ENCODE data around the gene PDE4A. TPM values are rescaled to one million over a fixed set of nuclear protein-coding genes. Genes with fewer than 3 reads are reported as not detected.

The PDE4A gene
- total RNA-seq, 1 experiment from 2014 or later: 10.4 TPM

DNA sequence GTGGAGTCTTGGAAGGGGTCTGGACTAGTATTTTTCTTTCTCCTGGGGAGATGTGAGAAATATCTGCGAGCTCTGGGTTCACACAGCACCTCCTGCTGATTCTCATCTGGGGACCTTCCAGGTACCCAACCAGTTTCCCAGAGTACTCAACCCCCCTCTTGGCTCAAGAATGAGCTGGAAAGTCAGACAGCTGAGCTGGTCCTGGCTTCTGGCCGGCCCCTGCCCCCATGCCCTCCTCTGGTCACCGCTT, 2.2 kb upstream of the PDE4A start:
- no TSS peak for BruUV-seq (replicated peaks)
- intact Hi-C loops (cut with micrococcal nuclease; ENCODE audit: unreplicated experiment): loop anchor here (5.0 kb wide), 2 partner anchors 279 to 299 kb away; partner anchors contain the start of gene DNM2
- no peak overlapping the region for H3K27ac ChIP-seq
- H3K4me1 ChIP-seq (replicated peaks; ENCODE audit: insufficient read depth): peaks cover 13% of the 10 kb centered on the region; the same call in 1 of the 2 replicates
- no peaks in the 10 kb centered on the region for H4K20me1 ChIP-seq (ENCODE audit: insufficient read depth)
- no peaks in the 10 kb centered on the region for H3K36me3 ChIP-seq (ENCODE audit: low read depth)
- no peak overlapping the region for H3K4me3 ChIP-seq
- H3K79me2 ChIP-seq (ENCODE audit: low read depth): no peaks in the 10 kb centered on the region
- H3K27me3 ChIP-seq (ENCODE audit: insufficient read depth, low read depth): peaks cover 57% of the 10 kb centered on the region
- 0 out of 2 replicates have a peak, but pooled peaks cover 3% of the 10 kb centered on the region for H3K9me3 ChIP-seq (ENCODE audit: insufficient read depth, low read depth)
- CTCF ChIA-PET: interaction anchor here (0.6 to 1.1 kb wide), 3 partner anchors 10 to 61 kb away, joined by 4 to 9 read pairs (median 4); no protein-coding TSS in a partner anchor
- TF ChIP-seq, protein P1, sequence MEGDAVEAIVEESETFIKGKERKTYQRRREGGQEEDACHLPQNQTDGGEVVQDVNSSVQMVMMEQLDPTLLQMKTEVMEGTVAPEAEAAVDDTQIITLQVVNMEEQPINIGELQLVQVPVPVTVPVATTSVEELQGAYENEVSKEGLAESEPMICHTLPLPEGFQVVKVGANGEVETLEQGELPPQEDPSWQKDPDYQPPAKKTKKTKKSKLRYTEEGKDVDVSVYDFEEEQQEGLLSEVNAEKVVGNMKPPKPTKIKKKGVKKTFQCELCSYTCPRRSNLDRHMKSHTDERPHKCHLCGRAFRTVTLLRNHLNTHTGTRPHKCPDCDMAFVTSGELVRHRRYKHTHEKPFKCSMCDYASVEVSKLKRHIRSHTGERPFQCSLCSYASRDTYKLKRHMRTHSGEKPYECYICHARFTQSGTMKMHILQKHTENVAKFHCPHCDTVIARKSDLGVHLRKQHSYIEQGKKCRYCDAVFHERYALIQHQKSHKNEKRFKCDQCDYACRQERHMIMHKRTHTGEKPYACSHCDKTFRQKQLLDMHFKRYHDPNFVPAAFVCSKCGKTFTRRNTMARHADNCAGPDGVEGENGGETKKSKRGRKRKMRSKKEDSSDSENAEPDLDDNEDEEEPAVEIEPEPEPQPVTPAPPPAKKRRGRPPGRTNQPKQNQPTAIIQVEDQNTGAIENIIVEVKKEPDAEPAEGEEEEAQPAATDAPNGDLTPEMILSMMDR (conservative IDR thresholded peaks at IDR 0.05): no peak
- no peak for TF ChIP-seq EZH2 (IDR thresholded peaks at IDR 0.05; ENCODE audit: low read depth)
- H3K4me2 ChIP-seq: peak overlapping the region; percentile 2; the same call in 1 of the 2 replicates
- no peak for DNase-seq
- POLR2A ChIA-PET (ENCODE audit: unreplicated experiment): interaction anchor here (0.5 kb wide), 1 partner anchor 193 kb away, joined by 5 read pairs; no protein-coding TSS in a partner anchor
- H2AFZ ChIP-seq: no peak overlapping the region
- peaks cover 53% of the 10 kb centered on the region for H3F3A ChIP-seq (ENCODE audit: insufficient read depth, low read depth)
- H3K9me2 ChIP-seq (ENCODE audit: insufficient read depth): no peaks in the 10 kb centered on the region

DNA sequence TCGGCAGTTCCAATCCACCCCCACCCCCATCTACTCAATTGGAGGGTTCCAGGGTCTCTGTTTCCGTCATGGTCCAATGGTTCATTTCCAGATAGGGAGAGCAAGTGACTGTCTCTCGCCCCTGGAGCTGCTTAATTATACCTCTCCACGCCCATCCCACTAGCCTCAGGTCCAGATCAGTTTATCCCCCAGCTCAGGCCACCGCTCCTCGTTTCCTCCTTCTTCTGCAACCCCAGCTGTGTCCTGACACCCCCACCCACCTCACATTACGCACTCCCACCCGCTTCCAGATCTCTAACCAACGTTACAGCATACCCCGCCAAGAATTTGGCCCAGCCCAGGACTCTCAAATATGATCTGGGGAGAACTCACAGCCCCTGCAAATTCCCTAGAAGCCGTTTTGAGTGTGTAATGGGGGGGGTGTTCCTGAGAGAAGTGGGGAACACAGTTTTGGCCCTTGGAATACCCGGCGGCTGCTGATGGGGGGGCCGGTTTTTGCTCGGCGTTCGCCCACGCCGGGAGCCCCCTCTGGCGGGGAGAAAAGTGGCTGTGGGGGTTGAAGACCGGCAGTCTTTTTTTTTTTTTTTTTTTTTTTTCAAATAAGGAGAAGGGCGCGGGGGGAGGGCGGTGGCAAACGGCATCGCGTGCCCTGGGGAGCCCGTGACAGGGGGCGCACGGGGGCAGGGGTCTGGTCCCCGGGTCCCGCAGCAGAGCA, 1.7 kb upstream of the PDE4A start:
- Histone ChIP-seq H3K27me3 (ENCODE audit: insufficient read depth, low read depth) (peaks cover 57% of the 10 kb centered on the region), H3K4me3 (no peak overlapping the region), H3K4me1 (replicated peaks; ENCODE audit: insufficient read depth) (peaks cover 13% of the 10 kb centered on the region; the same call in 1 of the 2 replicates), H3K79me2 (ENCODE audit: low read depth) (no peaks in the 10 kb centered on the region), H3K9me2 (ENCODE audit: insufficient read depth) (no peaks in the 10 kb centered on the region), H3K27ac (no peak overlapping the region), H3K4me2 (peak overlapping the region; percentile 34; the same call in 1 of the 2 replicates), H3K9me3 (ENCODE audit: insufficient read depth, low read depth) (0 out of 2 replicates have a peak, but pooled peaks cover 3% of the 10 kb centered on the region), H2AFZ (no peak overlapping the region), H4K20me1 (ENCODE audit: insufficient read depth) (no peaks in the 10 kb centered on the region), H3K36me3 (ENCODE audit: low read depth) (no peaks in the 10 kb centered on the region), H3F3A (ENCODE audit: insufficient read depth, low read depth) (peaks cover 53% of the 10 kb centered on the region)
- TF ChIP-seq, protein P1 (conservative IDR thresholded peaks at IDR 0.05): no peak
- no peak for TF ChIP-seq EZH2 (IDR thresholded peaks at IDR 0.05; ENCODE audit: low read depth)
- POLR2A ChIA-PET (ENCODE audit: unreplicated experiment): interaction anchor here (0.5 kb wide), 1 partner anchor 192 kb away, joined by 5 read pairs; no protein-coding TSS in a partner anchor
- DNase-seq: no peak
- CTCF ChIA-PET: interaction anchor here (0.7 to 1.1 kb wide), 3 partner anchors 9 to 113 kb away, joined by 4 to 11 read pairs (median 9); no protein-coding TSS in a partner anchor
- intact Hi-C loops (cut with micrococcal nuclease; ENCODE audit: unreplicated experiment): loop anchor here (5.0 kb wide), 2 partner anchors 279 to 299 kb away; partner anchors contain the start of gene DNM2
- no TSS peak for BruUV-seq (replicated peaks)

DNA sequence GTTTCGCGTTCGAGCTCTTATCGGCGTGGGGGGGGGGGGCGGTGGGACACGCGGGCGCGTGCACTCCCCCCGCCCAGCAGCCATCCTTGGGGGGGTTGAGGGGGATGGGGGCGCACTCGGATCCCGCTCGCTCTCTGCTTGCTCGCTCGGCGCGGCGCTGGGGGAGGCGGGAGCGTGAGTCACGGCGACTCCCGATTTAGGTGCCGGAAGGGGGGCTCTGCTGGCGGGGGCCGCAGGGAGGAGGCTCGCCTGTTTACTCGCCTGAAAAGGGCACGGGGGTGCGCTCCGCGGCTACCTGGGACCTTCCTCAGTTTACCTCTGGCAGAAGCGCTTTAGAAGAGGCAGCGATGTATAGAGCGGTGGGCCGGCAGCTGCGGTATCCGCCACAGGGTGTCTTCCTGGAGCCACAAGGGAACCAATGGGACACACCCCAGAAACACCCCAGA, 1.1 kb upstream of the PDE4A start:
- Histone ChIP-seq H2AFZ (no peak overlapping the region), H4K20me1 (ENCODE audit: insufficient read depth) (no peaks in the 10 kb centered on the region), H3K36me3 (ENCODE audit: low read depth) (no peaks in the 10 kb centered on the region), H3K4me2 (peak overlapping the region; percentile 76), H3K4me3 (peak overlapping the region; percentile 53; the same call in 1 of the 2 replicates), H3K27ac (no peak overlapping the region), H3F3A (ENCODE audit: insufficient read depth, low read depth) (peaks cover 57% of the 10 kb centered on the region), H3K4me1 (replicated peaks; ENCODE audit: insufficient read depth) (peaks cover 18% of the 10 kb centered on the region; the same call in 1 of the 2 replicates), H3K9me2 (ENCODE audit: insufficient read depth) (no peaks in the 10 kb centered on the region), H3K9me3 (ENCODE audit: insufficient read depth, low read depth) (0 out of 2 replicates have a peak, but pooled peaks cover 3% of the 10 kb centered on the region), H3K27me3 (ENCODE audit: insufficient read depth, low read depth) (peaks cover 57% of the 10 kb centered on the region), H3K79me2 (ENCODE audit: low read depth) (no peaks in the 10 kb centered on the region)
- intact Hi-C loops (cut with micrococcal nuclease; ENCODE audit: unreplicated experiment): loop anchor here (5.0 kb wide), 2 partner anchors 278 to 298 kb away; partner anchors contain the start of gene DNM2
- no peak for DNase-seq
- 0 out of 2 replicates have a peak, but pooled peaks have one; percentile 80 for TF ChIP-seq EZH2 (IDR thresholded peaks at IDR 0.05; ENCODE audit: low read depth)
- TF ChIP-seq, protein P1 (conservative IDR thresholded peaks at IDR 0.05): no peak
- CTCF ChIA-PET: interaction anchor here (0.7 kb wide), 1 partner anchor 112 kb away, joined by 11 read pairs; no protein-coding TSS in a partner anchor
- no TSS peak for BruUV-seq (replicated peaks)
- POLR2A ChIA-PET (ENCODE audit: unreplicated experiment): no interaction called here

All from PC-9 (cell line).